AG10803 (cell line): ENCODE results near the gene DIO1.
"Not testable (repeated sequence)": the region's sequence is repeated elsewhere in the genome, so short reads cannot be mapped to it uniquely, and the experiment has no call there.

Experiments used
- DNase-seq: peaks from one replicate; pipeline ENCODE4 v3.0.0; 2010; ENCODE audit warnings: low read depth
- H3K4me3 ChIP-seq: 2 replicates; pipeline ENCODE4 v1.5.1; 2011; ENCODE audit warnings: mild to moderate bottlenecking, low read length, control low read depth
- TF ChIP-seq, protein P1 (sequence below): conservative IDR thresholded peaks from 2 replicates; pipeline ENCODE4 v1.5.1; 2011; ENCODE audit warnings: mild to moderate bottlenecking, low read length, control low read depth, inconsistent platforms

The DIO1 gene

DNA sequence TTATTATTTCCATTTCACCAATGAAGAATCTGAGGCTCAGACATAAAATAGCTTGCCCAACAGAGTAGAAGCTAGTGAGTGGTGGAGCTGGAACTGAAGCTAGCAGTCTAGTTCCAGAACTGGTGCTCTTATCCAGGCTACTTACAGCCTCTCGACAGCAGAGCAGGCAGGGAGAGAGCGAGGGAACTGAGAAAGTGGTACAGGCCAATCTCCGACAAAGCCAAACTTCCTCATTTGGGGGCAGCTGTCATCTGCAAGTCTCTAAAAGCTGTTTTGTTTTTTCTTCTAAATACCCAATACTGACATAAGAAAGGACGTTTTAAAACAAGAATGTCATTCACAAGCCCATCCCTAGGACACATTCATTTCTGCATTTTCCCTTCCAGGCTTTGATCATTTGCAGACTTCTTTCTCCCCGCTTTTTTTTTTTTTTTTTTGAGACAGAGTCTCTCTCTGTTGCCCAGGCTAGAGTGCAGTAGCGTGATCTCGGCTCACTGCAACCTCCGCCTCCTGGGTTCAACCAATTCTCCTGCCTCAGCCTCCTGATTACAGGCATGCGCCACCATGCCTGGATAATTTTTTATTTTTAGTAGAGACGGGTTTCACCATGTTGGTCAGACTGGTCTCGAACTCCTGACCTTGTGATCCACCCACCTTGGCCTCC lies 24.4 kb upstream of the DIO1 start:
- DNase-seq, result no peak
- H3K4me3 ChIP-seq, result no peak overlapping the region
- TF ChIP-seq, protein P1, sequence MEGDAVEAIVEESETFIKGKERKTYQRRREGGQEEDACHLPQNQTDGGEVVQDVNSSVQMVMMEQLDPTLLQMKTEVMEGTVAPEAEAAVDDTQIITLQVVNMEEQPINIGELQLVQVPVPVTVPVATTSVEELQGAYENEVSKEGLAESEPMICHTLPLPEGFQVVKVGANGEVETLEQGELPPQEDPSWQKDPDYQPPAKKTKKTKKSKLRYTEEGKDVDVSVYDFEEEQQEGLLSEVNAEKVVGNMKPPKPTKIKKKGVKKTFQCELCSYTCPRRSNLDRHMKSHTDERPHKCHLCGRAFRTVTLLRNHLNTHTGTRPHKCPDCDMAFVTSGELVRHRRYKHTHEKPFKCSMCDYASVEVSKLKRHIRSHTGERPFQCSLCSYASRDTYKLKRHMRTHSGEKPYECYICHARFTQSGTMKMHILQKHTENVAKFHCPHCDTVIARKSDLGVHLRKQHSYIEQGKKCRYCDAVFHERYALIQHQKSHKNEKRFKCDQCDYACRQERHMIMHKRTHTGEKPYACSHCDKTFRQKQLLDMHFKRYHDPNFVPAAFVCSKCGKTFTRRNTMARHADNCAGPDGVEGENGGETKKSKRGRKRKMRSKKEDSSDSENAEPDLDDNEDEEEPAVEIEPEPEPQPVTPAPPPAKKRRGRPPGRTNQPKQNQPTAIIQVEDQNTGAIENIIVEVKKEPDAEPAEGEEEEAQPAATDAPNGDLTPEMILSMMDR, result no peak

GRCh38 chr1:53871221-53871620 lies 22.8 kb upstream of the DIO1 start:
- no peak for DNase-seq
- TF ChIP-seq, protein P1, result no peak
- no peak overlapping the region for H3K4me3 ChIP-seq

GRCh38 chr1:53871773-53872484 lies 22.1 kb upstream of the DIO1 start:
- TF ChIP-seq, protein P1, result no peak
- no peak for DNase-seq
- H3K4me3 ChIP-seq, result no peak overlapping the region

GRCh38 chr1:53875150-53875549 lies 18.8 kb upstream of the DIO1 start:
- not testable (repeated sequence) for H3K4me3 ChIP-seq, DNase-seq

DNA sequence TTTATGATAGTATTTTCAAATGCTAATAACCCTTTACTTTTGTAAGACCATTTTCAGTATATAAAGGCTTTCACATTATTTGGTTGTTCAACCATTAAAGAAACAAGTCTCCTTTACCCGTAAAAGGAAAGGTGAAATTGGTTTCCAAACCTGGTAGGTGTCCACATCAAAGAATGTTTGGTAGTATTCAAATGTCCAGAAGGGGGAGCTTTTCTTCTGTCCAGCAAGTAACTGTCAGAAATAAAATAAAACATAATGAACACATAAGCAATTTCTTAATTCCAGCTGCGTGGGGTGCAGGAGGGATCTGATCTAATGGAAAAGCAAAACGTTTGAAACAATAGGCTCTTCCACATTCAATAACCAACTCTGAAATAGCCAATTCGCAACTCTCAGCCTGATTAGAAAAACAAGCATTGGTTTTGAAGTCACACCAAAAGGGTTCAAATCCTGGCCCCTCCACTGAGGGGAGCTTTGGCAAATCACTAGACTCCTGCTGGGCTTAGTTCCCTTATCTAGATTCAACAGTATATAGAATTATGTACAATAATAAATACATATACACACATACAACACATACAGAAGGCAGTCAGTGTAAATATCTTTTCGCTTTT lies 15.4 kb upstream of the DIO1 start:
- peak; percentile 70 for DNase-seq
- TF ChIP-seq, protein P1, result peak; percentile 78
- H3K4me3 ChIP-seq, result no peak overlapping the region

GRCh38 chr1:53881853-53882252 lies 12.1 kb upstream of the DIO1 start:
- not testable (repeated sequence) for H3K4me3 ChIP-seq, DNase-seq

DNA sequence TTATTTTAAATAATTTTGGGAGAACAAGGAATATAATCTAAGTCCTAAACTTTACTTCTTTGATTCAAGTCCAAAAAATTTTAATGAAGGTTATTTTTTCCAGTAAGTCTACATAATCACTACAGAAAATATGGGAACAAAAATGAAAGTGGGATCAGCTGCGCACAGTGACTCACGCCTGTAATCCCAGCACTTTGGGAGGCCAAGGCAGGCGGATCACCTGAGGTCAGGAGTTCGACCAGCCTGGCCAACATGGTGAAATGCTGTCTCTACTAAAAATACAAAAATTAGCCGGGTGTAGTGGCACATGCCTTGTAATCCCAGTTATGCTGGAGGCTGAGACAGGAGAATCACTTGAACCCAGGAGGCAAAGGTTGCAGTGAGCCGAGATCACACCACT lies 10.4 kb upstream of the DIO1 start:
- DNase-seq, H3K4me3 ChIP-seq: not testable (repeated sequence)

DNA sequence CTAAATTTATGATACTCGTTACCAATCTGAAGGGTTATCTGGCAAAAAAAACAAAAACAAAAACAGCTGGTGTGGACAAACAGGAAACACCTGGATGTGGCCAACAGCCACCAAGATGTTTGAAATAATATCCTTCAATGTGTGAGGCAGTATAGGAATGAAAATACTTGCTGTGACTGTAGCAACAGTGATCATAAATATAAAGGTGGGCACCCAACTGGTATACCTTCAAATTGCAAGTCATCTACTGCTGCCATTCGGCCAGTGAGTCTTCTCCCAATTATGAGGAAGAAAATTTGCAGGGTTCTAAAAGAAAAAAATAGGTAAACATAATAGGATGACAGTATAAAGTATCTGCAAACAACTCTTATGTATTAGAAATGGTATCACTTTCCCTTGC lies 5.3 kb upstream of the DIO1 start:
- TF ChIP-seq, protein P1, result no peak

More for the DNA sequence above, 5.3 kb upstream of the DIO1 start:
- DNase-seq, result no peak
- peak overlapping the region; percentile 96 for H3K4me3 ChIP-seq
